NOMO-1 (cell line): Measurements from ENCODE around the gene USF2.

Experiments
- DNase-seq, 2 experiments: peaks; one replicate each; lab custom pipeline; 2025; ENCODE audit not compliant: unreplicated experiment in 2 of 2; lab: John Stamatoyannopoulos, UW

Gene USF2

DNA sequence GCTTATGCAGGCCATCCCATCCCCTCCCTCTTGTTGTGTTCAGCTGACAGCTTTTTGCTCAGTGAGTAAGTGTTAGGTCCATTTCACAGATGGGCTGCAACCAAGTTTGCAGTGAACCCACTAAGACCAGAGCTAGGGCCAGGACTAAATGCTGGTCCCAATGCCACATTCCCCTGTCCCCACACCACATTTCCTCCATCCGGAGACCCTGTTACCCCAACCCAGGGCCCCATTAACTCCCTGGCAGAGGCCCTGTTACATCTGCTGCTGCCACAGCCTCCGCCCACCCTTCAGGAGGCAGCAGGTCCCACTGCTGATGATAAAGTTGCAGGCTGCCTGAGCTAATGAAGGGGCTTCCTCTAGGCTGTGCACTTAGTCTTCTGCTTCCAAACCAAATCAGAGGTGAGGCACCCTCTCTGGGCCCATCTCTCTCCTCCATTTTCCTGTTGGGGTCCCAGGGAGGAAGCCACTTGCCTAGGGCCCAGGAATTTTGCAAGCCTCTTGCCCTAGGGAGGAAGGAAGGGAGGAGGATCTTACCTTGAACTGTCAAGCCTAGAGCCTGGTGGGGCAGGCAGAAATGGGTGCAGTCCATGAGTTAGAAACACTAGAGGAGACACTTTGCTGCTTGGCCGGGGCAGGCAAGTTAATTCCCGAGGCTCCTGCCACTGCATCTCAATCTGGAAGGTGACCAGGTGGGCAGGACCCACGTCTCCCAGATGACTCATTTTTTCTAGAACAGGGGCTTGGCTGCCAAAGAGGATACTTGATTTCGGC is 3.4 kb upstream of the USF2 start:
- DNase-seq, result no peak

DNA sequence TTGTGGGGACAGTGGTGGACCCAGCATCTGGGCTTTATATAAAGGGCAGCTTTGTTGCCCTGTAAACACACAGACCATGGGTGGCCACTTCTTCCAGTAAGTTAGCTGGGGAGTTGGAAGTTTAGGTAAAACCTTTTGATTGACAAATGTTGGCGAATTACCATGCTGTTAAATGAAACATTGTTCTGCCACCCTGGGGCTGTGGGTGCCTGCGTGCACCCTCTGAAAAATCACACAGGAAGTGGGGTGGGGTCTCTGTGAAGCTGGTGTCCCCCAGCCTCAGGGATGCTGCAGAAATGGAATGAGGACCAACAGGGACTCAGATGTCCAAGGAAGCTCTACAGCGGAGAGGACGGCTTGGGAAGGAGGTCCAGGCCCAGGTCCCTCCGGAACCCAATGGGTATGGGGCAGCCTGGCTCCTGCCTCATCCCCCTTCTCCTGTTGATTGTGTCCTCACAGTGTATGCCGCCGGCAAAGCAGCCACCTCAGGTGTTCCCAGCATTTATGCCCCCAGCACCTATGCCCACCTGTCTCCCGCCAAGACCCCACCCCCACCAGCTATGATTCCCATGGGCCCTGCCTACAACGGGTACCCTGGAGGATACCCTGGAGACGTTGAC is 2.8 kb upstream of the USF2 start:
- no peak for DNase-seq

DNA sequence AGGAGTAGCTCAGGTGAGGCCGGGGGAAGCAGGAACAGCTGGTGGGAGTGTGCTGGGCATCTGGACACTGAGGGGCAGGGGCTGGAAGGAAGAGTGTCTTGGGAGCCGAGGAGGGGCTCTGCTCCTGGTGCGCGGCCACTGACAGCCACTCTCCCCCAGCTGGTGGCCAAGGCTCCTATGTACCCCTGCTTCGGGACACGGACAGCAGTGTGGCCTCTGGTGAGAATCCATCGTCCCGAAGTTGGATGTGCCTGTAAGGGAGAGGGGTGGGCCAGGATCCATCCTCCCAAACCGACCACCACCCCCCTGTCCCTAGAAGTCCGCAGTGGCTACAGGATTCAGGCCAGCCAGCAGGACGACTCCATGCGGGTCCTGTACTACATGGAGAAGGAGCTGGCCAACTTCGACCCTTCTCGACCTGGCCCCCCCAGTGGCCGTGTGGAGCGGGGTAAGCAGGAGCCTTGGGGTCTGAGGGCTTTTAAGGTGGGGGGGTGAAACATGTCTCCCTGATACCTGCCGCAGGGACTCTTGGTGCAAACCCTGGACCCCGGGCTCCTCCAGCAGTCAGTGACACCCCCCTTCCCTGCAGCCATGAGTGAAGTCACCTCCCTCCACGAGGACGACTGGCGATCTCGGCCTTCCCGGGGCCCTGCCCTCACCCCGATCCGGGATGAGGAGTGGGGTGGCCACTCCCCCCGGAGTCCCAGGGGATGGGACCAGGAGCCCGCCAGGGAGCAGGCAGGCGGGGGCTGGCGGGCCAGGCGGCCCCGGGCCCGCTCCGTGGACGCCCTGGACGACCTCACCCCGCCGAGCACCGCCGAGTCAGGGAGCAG is 2.0 kb upstream of the USF2 start:
- no peak for DNase-seq

DNA sequence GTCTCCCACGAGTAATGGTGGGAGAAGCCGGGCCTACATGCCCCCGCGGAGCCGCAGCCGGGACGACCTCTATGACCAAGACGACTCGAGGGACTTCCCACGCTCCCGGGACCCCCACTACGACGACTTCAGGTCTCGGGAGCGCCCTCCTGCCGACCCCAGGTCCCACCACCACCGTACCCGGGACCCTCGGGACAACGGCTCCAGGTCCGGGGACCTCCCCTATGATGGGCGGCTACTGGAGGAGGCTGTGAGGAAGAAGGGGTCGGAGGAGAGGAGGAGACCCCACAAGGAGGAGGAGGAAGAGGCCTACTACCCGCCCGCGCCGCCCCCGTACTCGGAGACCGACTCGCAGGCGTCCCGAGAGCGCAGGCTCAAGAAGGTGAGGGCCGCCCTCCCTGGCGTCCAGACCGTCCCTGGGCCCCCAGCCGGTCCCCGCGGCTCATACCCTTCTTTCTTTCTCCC is 1.4 kb upstream of the USF2 start:
- DNase-seq, result peak in 1 of 2 experiments; percentile 19

DNA sequence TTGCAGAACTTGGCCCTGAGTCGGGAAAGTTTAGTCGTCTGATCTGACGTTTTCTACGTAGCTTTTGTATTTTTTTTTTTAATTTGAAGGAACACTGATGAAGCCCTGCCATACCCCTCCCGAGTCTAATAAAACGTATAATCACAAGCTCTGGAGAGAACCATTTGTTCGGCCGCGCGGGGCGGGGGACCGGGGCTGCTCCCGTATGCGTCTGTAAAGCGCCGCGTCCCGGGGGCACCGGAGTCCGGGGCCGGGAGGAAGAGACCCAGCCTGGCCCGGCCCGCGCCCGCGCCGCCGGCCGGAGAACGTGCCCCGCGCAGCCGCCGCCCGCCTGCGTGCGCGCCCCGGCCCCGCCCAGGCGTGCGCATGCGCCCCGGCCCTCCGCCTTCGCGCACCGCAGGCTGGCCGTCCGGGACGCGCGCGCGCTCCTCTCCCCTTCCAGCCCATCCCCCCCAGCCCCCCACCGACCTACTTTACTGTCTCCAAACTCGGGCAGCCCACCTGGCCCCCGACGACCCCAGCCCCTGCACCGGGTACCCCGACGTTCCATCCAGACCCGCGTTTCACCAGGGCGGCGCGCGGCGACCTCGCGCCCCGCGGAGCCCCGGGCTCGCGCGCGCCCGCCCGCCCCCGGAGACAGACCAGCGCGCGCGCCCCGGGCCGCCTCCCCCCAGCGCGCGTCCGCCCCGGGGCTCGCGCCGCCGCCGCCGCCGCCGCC is 785 bp upstream of the USF2 start:
- peak; percentile 36 to 66 for DNase-seq

DNA sequence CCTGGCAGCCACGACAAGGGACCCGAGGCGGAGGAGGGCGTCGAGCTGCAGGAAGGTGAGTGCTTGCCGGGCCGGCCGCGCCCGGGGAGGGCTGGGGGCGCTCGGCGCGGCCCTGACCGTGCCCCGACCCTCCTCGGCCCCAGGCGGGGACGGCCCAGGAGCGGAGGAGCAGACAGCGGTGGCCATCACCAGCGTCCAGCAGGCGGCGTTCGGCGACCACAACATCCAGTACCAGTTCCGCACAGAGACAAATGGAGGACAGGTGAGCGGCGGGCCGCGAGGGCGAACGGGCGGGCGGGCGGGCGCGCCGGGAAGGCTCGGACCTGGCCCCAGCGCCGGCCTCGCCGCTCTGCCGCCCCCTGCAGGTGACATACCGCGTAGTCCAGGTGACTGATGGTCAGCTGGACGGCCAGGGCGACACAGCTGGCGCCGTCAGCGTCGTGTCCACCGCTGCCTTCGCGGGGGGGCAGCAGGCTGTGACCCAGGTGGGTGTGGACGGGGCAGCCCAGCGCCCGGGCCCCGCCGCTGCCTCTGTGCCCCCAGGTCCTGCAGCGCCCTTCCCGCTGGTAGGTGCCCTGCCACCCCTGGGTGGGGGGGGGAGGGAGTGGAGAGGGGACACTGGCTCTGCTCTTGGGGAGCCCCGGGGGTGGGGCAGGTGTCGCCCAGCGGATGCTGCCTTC is 816 bp downstream of the USF2 start:
- peak; percentile 71 to 92 for DNase-seq

DNA sequence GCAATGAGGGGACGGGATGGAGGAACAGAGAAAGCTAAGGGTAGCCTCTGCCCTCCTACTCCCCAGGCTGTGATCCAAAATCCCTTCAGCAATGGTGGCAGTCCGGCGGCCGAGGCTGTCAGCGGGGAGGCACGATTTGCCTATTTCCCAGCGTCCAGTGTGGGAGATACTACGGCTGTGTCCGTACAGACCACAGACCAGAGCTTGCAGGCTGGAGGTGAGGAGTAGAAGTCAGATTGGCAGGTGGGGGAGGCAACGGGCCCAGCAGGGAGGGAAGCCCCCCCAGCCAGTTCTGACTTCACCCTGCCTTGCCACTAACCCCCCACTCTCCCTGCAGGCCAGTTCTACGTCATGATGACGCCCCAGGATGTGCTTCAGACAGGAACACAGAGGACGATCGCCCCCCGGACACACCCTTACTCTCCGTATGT is 1.6 kb downstream of the USF2 start:
- DNase-seq, result no peak

DNA sequence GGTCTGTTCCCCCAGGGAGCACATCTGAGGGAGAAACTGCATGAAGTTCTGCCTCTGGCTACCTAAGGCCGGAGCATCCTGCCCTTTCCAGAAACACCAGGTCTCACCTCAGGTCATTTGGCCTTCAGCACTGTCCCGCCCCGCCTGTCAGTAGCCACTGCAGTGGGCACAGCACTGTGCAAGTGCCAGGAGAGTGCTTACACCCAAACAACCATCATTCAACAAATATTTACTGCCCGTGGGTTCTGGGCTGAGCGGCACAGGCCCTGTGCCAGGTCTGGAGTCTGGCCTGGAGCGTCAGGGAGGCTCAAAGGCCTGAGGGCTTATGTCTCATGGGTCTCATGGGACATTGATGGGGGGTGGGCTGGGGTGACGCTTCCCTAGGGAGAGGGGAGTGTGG is 2.8 kb downstream of the USF2 start:
- DNase-seq, result no peak

DNA sequence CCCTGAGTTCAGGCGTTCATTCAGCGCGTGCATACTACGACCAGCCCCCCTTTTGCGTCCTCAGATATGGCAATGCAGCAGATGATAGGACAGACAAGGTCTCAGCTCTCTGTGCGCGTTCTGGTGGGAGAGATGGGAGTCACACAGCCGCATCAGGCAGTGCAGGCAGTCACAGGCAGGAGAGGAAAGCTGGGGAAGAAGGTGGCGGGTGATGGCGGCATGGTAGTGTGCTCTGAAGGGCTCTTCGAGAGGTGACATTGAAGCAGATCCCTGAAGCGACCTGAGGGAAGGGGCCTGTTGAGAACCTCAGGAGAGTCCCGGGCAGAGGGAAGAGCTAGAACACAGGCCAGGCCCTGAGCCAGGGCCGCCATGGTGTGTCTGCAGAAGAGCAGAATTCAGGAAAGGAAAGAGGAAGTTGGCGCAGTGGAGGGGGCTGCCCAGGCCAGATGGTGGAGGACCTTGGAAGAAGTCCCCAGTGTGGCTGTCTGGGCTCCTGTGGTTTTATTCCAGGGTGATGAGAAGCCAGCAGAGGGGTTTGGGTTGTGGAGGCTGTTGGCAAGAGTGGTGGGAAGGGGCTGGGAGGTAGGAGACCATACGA is 3.5 kb downstream of the USF2 start:
- peak; percentile 52 to 53 for DNase-seq

DNA sequence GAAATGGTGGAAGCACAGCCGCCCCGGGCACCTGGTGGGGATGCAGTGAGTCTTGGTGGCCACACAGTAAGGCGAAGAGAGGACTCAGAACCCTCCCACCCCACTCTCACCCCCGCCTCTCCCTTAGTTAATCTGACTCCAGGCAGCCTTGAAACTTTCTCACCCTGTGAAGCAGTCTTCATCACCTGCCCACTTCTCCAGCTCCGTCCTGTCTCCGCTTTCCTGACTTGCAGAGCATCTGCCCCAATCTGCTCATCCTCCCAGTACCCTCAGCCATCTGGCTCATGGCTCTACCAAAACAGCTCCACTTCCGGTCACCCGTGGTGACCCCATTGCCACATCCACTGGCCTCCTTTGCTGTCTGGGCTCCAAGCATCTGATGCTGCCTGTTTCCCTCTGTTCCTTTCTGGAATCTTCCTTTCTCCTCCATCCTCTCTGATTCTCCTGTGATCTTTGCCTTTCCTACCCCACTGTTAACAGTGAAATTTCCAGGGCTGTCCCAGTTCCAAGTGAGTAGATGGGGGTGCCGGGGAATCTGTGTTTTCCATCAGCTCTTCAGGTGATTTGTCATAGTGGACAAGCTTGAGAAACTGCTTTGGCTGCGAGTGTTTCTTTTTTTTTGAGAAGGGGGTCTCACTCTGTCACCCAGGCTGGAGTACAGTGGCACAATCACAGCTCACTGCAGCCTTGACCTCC is 4.3 kb downstream of the USF2 start:
- no peak for DNase-seq

DNA sequence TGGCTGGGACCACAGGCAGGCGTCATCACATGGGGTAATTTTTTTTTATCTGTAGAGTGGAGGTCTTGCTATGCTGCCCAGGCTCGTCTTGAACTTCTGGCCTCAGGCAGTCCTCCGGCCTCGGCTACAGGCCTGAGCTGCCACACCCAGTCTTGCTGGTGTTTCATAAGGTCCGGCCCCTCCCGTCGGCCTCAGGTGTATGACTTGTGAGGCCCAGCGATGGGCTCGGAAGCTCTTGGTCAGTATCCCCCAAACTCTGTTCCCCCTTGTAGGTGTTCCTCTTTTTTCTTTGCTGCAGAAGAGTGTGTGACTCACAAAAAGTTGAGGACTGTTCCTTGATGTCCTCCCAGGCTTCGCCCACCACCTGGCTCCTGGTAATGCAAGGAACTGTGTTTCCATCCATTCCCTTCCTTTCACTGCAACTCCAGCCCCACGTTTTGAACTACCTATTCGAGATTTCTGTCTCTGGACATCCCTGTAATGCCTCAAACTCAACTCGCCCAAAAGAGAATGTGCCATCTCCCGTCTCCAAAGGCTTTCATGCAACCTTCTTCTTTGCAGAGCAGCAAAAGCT is 5.0 kb downstream of the USF2 start:
- DNase-seq, result no peak

DNA sequence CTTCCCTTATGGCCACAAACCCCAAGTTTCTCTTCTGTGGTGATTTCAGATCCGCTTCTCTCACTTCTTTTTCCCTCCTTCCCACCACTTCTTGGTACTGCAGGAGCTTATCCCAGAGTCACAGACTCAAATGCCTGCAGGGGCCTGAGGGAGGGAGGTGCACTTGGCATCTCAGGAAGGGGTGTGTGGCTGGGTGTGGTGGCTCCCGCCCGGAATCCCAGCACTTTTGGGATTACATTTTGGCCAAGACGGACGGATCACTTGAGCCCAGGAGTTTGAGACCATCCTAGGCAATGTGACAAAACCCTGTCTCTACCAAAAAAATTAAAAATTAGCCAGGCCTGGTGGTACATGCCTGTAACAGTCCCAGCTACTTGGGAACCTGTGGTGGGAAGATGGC is 5.6 kb downstream of the USF2 start:
- DNase-seq, result no peak

DNA sequence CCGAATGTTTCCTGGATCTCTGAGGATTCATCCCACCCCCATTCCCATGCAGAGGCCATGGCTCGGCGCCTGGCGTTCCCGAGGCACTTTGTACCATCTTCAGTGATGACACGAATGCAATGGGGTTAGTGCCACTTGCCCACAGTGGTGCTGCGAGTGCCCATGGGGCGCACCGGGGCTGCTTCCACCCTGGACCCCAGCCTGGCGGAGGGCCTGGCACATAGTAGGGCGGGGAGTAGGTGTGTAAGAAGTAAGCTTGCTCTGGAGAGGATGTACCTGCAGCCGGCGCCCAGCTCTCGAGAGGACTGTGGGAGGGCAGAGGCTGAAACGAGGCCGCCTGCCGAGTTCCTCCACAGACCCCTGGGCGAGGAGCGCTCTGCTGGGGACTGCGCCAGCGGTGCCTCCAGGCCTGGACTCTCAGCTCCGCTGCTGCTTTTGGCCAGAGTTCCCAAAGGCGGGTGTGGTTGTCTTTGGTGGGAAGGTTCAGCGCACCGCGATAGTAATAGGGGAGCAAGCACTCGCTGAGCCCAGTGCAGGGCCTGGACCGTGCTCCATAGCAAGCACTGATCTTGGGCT is 8.0 kb downstream of the USF2 start:
- DNase-seq, result no peak

DNA sequence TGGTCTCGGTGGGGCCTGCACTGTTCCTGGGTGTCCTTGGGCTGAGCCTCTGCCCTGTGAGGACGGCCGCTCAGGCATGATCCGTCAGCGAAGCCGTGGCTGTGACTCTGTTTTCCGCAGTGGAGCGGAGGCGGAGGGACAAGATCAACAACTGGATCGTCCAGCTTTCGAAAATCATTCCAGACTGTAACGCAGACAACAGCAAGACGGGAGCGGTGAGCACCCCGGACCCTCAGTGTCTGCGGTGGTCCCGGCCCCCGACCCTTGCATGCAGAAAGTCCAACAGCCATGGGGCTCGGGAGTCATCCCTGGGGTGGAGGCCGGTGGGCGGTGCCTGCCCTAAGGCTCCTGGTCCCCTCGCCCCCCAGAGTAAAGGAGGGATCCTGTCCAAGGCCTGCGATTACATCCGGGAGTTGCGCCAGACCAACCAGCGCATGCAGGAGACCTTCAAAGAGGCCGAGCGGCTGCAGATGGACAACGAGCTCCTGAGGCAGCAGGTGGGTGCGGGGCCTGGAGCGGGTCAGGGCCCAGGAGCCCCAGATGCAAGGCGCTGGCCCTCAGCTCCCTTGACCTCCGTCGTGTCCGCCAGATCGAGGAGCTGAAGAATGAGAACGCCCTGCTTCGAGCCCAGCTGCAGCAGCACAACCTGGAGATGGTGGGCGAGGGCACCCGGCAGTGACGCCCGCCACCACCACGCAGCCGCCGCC is 10.0 kb downstream of the USF2 start:
- DNase-seq, result no peak

DNA sequence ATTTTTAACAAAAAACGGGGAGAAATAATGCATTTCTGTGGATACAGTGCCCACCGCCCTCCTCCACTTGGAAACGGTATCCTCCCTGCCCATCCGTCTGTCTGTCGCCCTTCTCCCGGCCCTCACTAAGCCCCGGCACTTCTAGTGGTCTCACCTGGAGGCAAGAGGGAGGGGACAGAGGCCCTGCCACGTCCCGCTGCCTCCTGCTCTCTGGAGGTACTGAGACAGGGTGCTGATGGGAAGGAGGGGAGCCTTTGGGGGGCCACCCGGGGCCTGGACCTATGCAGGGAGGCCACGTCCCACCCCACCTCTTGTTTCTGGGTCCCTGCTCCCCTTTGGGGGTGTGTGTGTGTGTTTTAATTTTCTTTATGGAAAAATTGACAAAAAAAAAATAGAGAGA is 10.6 kb downstream of the USF2 start:
- DNase-seq, result no peak

DNA sequence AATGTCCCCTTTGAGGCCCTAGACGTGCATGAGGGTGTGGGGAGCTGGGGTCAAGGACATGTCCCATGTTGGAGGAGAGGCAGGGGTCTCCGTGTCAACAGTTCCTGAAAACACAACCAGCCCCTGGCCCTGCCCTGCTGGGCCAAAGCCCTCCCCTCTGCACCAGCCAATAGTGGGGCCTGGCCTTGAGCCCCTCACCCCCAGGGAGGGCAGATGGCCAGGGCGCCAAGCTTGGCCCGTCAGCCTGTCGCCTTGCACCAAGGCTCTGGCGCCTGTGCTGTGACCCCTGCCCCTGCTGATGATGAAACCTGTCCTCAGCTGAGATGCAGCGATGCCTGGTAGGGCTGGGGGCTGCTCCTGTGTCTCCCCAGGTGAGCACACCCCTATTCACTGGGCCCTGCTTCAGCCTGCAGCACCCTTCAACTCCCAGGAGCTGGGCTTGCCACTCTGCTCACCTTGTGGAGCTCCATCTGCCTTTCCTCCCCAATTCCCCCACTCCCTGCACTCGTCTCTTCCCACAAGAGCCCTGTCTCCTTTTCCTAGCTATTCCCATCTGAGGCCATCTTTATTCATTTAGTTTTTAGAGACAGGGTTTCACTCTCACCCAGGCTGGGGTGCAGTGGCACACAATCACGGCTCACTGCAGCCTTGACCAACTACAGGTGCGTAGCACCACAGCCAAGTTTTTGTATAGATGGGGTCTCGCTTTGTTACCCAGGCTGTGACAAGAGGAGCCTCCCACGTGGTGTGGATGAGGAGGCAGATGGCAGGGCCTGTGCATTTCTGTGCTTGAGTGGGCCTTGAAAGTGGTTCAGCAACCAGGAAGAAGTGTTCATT is 11.4 kb downstream of the USF2 start:
- DNase-seq, result no peak

DNA sequence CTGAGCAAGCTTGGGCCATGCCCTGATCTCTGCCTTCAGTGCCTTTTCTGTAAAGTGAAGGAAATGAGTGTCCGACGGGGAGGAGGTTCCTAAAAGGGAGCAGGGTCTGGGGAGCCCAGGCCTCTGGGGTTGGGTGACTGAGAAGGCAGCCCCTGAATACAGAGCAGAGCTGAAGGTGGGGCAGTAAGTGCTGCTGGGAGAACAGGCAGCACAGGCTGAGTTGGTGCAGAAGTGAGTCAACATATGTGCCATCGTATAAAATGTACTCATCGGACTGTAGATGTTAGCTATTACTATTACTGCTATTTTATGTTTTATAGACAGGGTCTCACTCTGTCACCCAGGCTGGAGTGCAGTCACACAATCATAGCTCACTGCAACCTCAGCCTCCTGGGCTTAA is 12.5 kb downstream of the USF2 start:
- DNase-seq, result no peak
